ENCODE measurements around the gene MED28.

Gene MED28

DNA sequence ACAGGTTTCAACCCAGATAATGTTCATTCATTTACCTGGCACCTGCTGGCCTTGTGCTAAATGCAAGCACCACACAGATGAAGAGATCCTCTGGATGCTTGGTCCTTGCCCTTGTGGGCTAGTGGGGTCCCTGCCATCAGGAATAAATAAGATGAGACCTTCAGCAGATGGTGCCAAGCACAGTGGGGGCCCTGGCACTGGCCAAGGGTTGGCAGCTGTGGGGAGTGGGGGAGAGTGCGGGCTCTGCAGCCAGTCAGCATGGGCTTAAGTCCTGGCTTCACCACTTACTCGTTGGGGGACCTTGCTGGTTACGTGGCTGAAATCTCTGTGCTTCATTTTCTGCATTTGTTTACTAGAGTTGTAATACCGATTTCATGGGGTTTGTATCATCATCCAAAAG, 30.5 kb upstream of the MED28 start:
- H3K79me1 ChIP-seq (ENCODE audit: low read length), result peaks cover 4% of the 10 kb centered on the region
- H3K9ac ChIP-seq (ENCODE audit: low read length), result no peak overlapping the region
- H3K27me3 ChIP-seq (ENCODE audit: insufficient read depth, low read length, poor library complexity), result no peaks in the 10 kb centered on the region
- H3K4me3 ChIP-seq (ENCODE audit: low read length), result no peak overlapping the region
- H2AK5ac ChIP-seq (ENCODE audit: low read length), result no peak overlapping the region
- H3K18ac ChIP-seq (ENCODE audit: low read length), result no peak overlapping the region
- H3K27ac ChIP-seq (ENCODE audit: low read depth, low read length), result no peak overlapping the region
- no peak overlapping the region for H3K23ac ChIP-seq (ENCODE audit: low read length)
- H4K5ac ChIP-seq (ENCODE audit: low read length), result no peak overlapping the region
- H3K56ac ChIP-seq (ENCODE audit: low read length), result no peak overlapping the region
- DNase-seq, result no peak
- H3K4ac ChIP-seq (ENCODE audit: low read depth, low read length), result no peak overlapping the region
- H2BK5ac ChIP-seq (ENCODE audit: low read length), result no peak overlapping the region
- no peaks in the 10 kb centered on the region for H3K79me2 ChIP-seq (ENCODE audit: control insufficient read depth, insufficient read depth, low read length)
- H3K4me1 ChIP-seq (ENCODE audit: control insufficient read depth, low read depth, low read length), result no peaks in the 10 kb centered on the region
- peaks cover 13% of the 10 kb centered on the region for H3K36me3 ChIP-seq (ENCODE audit: control insufficient read depth, insufficient read depth, low read length)
- H3K4me2 ChIP-seq (ENCODE audit: low read length), result no peak overlapping the region
- H2BK120ac ChIP-seq (ENCODE audit: low read depth, low read length), result no peak overlapping the region
- H4K8ac ChIP-seq (ENCODE audit: low read depth, low read length), result no peak overlapping the region
- no CpG with 5 or more reads among the region's 4 CpGs for WGBS (ENCODE audit: extremely low coverage, insufficient coverage, low lambda C conversion rate)
- H2BK15ac ChIP-seq (replicated peaks; ENCODE audit: low read depth), result no peak overlapping the region

DNA sequence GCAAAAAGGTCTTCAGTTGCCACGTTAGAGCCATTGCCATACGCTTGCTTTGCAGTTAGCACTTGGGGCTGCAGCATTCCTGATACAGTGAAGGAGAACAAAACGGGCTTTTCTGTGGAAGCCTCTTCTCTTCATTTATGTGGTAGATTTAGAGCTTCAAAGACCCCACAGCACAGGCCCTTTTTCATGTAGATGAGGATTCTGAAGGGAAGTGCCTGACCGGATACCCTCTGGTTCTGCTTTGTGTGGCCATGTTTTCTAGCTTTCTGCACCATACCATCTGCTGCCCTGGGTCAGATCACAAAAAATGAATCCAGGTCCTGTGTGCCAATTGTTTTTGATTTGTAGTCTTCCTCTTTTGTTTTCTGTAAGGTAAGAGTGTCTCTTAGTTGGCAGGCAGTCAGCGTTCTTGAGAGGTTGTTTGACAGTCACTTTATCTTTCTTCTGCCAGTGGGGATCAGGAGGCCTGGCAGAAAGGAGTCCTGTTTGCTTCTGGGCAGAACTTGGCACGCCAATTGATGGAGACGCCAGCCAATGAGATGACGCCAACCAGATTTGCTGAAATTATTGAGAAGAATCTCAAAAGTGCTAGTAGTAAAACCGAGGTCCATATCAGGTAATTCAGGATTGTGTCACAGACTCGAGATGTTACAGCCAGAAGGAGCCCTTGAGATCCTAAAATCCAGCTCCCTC, 29.8 kb upstream of the MED28 start:
- no peak for DNase-seq
- H3K9ac ChIP-seq (ENCODE audit: low read length), result no peak overlapping the region
- no peak overlapping the region for H3K4me2 ChIP-seq (ENCODE audit: low read length)
- H3K23ac ChIP-seq (ENCODE audit: low read length), result no peak overlapping the region
- H3K4ac ChIP-seq (ENCODE audit: low read depth, low read length), result no peak overlapping the region
- H3K36me3 ChIP-seq (ENCODE audit: control insufficient read depth, insufficient read depth, low read length), result peaks cover 13% of the 10 kb centered on the region
- H3K79me1 ChIP-seq (ENCODE audit: low read length), result no peaks in the 10 kb centered on the region
- no CpG with 5 or more reads among the region's 10 CpGs for WGBS (ENCODE audit: extremely low coverage, insufficient coverage, low lambda C conversion rate)
- H2BK120ac ChIP-seq (ENCODE audit: low read depth, low read length), result no peak overlapping the region
- no peak overlapping the region for H3K56ac ChIP-seq (ENCODE audit: low read length)
- no peak overlapping the region for H2BK15ac ChIP-seq (replicated peaks; ENCODE audit: low read depth)
- H4K8ac ChIP-seq (ENCODE audit: low read depth, low read length), result no peak overlapping the region
- no peak overlapping the region for H3K27ac ChIP-seq (ENCODE audit: low read depth, low read length)
- H2AK5ac ChIP-seq (ENCODE audit: low read length), result no peak overlapping the region
- H3K4me1 ChIP-seq (ENCODE audit: control insufficient read depth, low read depth, low read length), result no peaks in the 10 kb centered on the region
- H4K5ac ChIP-seq (ENCODE audit: low read length), result no peak overlapping the region
- no peak overlapping the region for H2BK5ac ChIP-seq (ENCODE audit: low read length)
- H3K27me3 ChIP-seq (ENCODE audit: insufficient read depth, low read length, poor library complexity), result no peaks in the 10 kb centered on the region
- H3K4me3 ChIP-seq (ENCODE audit: low read length), result no peak overlapping the region
- no peak overlapping the region for H3K18ac ChIP-seq (ENCODE audit: low read length)
- H3K79me2 ChIP-seq (ENCODE audit: control insufficient read depth, insufficient read depth, low read length), result no peaks in the 10 kb centered on the region

DNA sequence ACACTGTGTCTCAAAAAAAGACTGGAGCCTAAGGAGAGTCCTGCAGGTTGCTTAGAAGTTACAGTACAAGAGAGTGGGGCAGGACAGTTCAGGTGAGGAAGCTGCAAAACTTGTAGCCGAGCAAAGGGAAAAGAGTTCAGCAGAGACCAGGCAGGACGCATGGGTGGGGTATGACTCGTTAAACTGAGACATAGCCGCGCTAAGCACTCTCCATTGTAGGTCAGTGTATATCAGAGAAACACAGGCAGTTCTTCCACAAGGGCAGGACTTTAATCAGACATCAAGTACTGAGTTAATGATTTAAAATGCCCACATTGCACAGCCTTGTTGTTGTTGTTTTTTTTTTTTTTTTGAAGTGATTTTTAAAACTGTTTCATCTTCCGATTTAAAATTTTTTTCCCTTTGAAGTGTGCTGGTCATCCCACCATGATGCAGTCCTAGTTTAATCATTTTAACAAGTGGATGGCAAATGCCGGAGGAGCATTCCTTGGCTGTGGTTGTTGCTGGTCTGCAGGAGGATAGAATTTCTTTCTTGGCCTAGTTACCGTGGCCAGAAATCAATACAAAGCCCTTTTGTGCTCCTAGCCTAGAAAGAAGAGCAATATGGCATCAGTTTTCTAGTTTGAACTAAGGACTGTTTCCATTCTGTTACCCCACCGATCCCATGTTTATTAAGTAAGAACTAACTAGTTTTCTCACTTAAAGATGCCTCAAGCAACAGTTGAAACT, 27.2 kb upstream of the MED28 start:
- Histone ChIP-seq H3K9ac (ENCODE audit: low read length) (no peak overlapping the region), H3K4me2 (ENCODE audit: low read length) (no peak overlapping the region), H3K4ac (ENCODE audit: low read depth, low read length) (no peak overlapping the region), H2BK15ac (replicated peaks; ENCODE audit: low read depth) (no peak overlapping the region), H3K79me2 (ENCODE audit: control insufficient read depth, insufficient read depth, low read length) (no peaks in the 10 kb centered on the region), H3K36me3 (ENCODE audit: control insufficient read depth, insufficient read depth, low read length) (peaks cover 13% of the 10 kb centered on the region), H4K8ac (ENCODE audit: low read depth, low read length) (no peak overlapping the region), H3K27ac (ENCODE audit: low read depth, low read length) (no peak overlapping the region), H3K27me3 (ENCODE audit: insufficient read depth, low read length, poor library complexity) (no peaks in the 10 kb centered on the region), H3K4me1 (ENCODE audit: control insufficient read depth, low read depth, low read length) (no peaks in the 10 kb centered on the region), H3K4me3 (ENCODE audit: low read length) (no peak overlapping the region), H3K79me1 (ENCODE audit: low read length) (no peaks in the 10 kb centered on the region), H3K18ac (ENCODE audit: low read length) (no peak overlapping the region), H2AK5ac (ENCODE audit: low read length) (no peak overlapping the region), H2BK120ac (ENCODE audit: low read depth, low read length) (no peak overlapping the region), H4K5ac (ENCODE audit: low read length) (no peak overlapping the region), H2BK5ac (ENCODE audit: low read length) (no peak overlapping the region), H3K56ac (ENCODE audit: low read length) (no peak overlapping the region), H3K23ac (ENCODE audit: low read length) (no peak overlapping the region)
- peak; percentile 12 for DNase-seq
- no CpG with 5 or more reads among the region's 9 CpGs for WGBS (ENCODE audit: extremely low coverage, insufficient coverage, low lambda C conversion rate)

GRCh38 chr4:17589355-17589754, 25.1 kb upstream of the MED28 start:
- H3K36me3 ChIP-seq (ENCODE audit: control insufficient read depth, insufficient read depth, low read length), result peaks cover 5% of the 10 kb centered on the region

GRCh38 chr4:17595471-17596005, 18.9 kb upstream of the MED28 start:
- DNase-seq, result no peak
- no peak overlapping the region for H3K23ac ChIP-seq (ENCODE audit: low read length)

More at GRCh38 chr4:17589355-17589754, 25.1 kb upstream of the MED28 start:
- Histone ChIP-seq H3K27me3 (ENCODE audit: insufficient read depth, low read length, poor library complexity) (no peaks in the 10 kb centered on the region), H3K4me3 (ENCODE audit: low read length) (no peak overlapping the region), H4K8ac (ENCODE audit: low read depth, low read length) (no peak overlapping the region), H4K5ac (ENCODE audit: low read length) (no peak overlapping the region), H3K9ac (ENCODE audit: low read length) (no peak overlapping the region), H3K79me1 (ENCODE audit: low read length) (no peaks in the 10 kb centered on the region), H3K23ac (ENCODE audit: low read length) (no peak overlapping the region), H3K79me2 (ENCODE audit: control insufficient read depth, insufficient read depth, low read length) (no peaks in the 10 kb centered on the region), H3K4me2 (ENCODE audit: low read length) (no peak overlapping the region), H3K27ac (ENCODE audit: low read depth, low read length) (no peak overlapping the region), H2BK5ac (ENCODE audit: low read length) (no peak overlapping the region), H2BK120ac (ENCODE audit: low read depth, low read length) (no peak overlapping the region), H3K4ac (ENCODE audit: low read depth, low read length) (no peak overlapping the region), H3K4me1 (ENCODE audit: control insufficient read depth, low read depth, low read length) (no peaks in the 10 kb centered on the region), H2BK15ac (replicated peaks; ENCODE audit: low read depth) (no peak overlapping the region), H3K56ac (ENCODE audit: low read length) (no peak overlapping the region), H2AK5ac (ENCODE audit: low read length) (no peak overlapping the region), H3K18ac (ENCODE audit: low read length) (no peak overlapping the region)
- whole genome bisulfite sequencing (ENCODE audit: extremely low coverage, insufficient coverage, low lambda C conversion rate), result no CpG with 5 or more reads among the region's 3 CpGs
- no peak for DNase-seq

More at GRCh38 chr4:17595471-17596005, 18.9 kb upstream of the MED28 start:
- Histone ChIP-seq H3K18ac (ENCODE audit: low read length) (no peak overlapping the region), H3K4ac (ENCODE audit: low read depth, low read length) (no peak overlapping the region), H3K36me3 (ENCODE audit: control insufficient read depth, insufficient read depth, low read length) (peaks cover 8% of the 10 kb centered on the region), H2BK5ac (ENCODE audit: low read length) (no peak overlapping the region), H2BK15ac (replicated peaks; ENCODE audit: low read depth) (no peak overlapping the region), H3K79me1 (ENCODE audit: low read length) (no peaks in the 10 kb centered on the region), H3K4me2 (ENCODE audit: low read length) (no peak overlapping the region), H3K27me3 (ENCODE audit: insufficient read depth, low read length, poor library complexity) (no peaks in the 10 kb centered on the region), H3K9ac (ENCODE audit: low read length) (no peak overlapping the region), H2AK5ac (ENCODE audit: low read length) (no peak overlapping the region), H4K5ac (ENCODE audit: low read length) (no peak overlapping the region), H4K8ac (ENCODE audit: low read depth, low read length) (no peak overlapping the region), H3K79me2 (ENCODE audit: control insufficient read depth, insufficient read depth, low read length) (no peaks in the 10 kb centered on the region), H3K56ac (ENCODE audit: low read length) (no peak overlapping the region), H2BK120ac (ENCODE audit: low read depth, low read length) (no peak overlapping the region), H3K4me3 (ENCODE audit: low read length) (no peak overlapping the region), H3K4me1 (ENCODE audit: control insufficient read depth, low read depth, low read length) (no peaks in the 10 kb centered on the region), H3K27ac (ENCODE audit: low read depth, low read length) (no peak overlapping the region)
- WGBS (ENCODE audit: extremely low coverage, insufficient coverage, low lambda C conversion rate), result no CpG with 5 or more reads among the region's 6 CpGs

All from mesendoderm (in vitro differentiated cells).